ENCODE measurements around the gene MAGEA12.
"Not testable (repeated sequence)": the region's sequence is repeated elsewhere in the genome, so short reads cannot be mapped to it uniquely, and the experiment has no call there.

MAGEA12 gene

GRCh38 chrX:152769549-152770289, 36.2 kb downstream of the MAGEA12 start, which contains the start of gene MAGEA6:
TSS of gene MAGEA6 (minus strand) at chrX:152769689. CDS start at chrX:152767650, 2,039 bp downstream.
- DNase-seq, result not testable (repeated sequence)

GRCh38 chrX:152787062-152787461, 53.5 kb downstream of the MAGEA12 start:
- not testable (repeated sequence) for DNase-seq
